Activated naive CD8-positive, alpha-beta T cell treated with anti-CD3 and anti-CD28 coated beads for 36 hours (primary cell): ENCODE measurements around the gene CDKL1. TPM values are rescaled to one million over a fixed set of nuclear protein-coding genes. Genes with fewer than 3 reads are reported as not detected.
A peak's percentile ranks its signal among the peaks of the same experiment; 100 is the strongest.

Experiments
- DNase-seq: peaks from one replicate; pipeline ENCODE4 v3.0.0; 2021
- H3K27ac Mint-ChIP-seq: one replicate; pipeline ENCODE4 v1.8.0; 2022; ENCODE audit warnings: mild to moderate bottlenecking, moderate library complexity, mixed read lengths
- H3K27me3 Mint-ChIP-seq: one replicate; pipeline ENCODE4 v1.8.0; 2022; ENCODE audit warnings: mild to moderate bottlenecking, mixed read lengths
- H3K36me3 Mint-ChIP-seq: one replicate; pipeline ENCODE4 v1.8.0; 2021; ENCODE audit warnings: mild to moderate bottlenecking, mixed read lengths
- H3K4me1 Mint-ChIP-seq: one replicate; pipeline ENCODE4 v1.8.0; 2021; ENCODE audit warnings: mixed read lengths
- H3K4me3 Mint-ChIP-seq: one replicate; pipeline ENCODE4 v1.8.0; 2022; ENCODE audit warnings: mild to moderate bottlenecking, moderate library complexity, mixed read lengths
- H3K9me3 Mint-ChIP-seq: one replicate; pipeline ENCODE4 v1.8.0; 2022; ENCODE audit warnings: mixed read lengths
- total RNA-seq, 2 experiments: library from RNA; stranded (reverse); gene quantifications; one replicate each; pipeline ENCODE4 v1.2.3, GENCODE V29; 2021

The CDKL1 gene
- total RNA-seq, 2 experiments from 2014 or later, result 6.5 to 7.4 TPM

DNA sequence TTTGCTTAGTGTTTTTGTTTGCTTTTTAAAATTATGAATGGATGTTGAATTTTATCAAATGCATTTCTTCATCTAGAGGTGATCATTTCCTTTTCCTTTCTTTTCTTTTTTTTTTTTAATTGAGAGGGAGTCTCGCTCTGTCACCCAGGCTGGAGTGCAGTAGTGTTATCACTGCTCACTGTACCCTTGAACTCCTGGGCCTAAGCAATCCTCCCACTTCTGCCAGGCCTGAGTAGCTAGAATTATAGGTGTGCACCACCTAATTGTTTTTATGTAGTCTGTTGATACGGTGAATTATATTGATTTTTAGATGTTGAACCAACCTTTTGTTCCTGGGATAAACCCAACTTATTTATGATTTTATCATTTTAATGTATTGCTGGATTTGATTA lies 1.5 kb upstream of the CDKL1 start:
- Mint-ChIP-seq H3K27ac (no peak overlapping the region), H3K9me3 (no peaks in the 10 kb centered on the region), H3K27me3 (peaks cover 15% of the 10 kb centered on the region), H3K4me3 (no peak overlapping the region), H3K36me3 (peaks cover 4% of the 10 kb centered on the region), H3K4me1 (peaks cover 18% of the 10 kb centered on the region)
- no peak for DNase-seq

DNA sequence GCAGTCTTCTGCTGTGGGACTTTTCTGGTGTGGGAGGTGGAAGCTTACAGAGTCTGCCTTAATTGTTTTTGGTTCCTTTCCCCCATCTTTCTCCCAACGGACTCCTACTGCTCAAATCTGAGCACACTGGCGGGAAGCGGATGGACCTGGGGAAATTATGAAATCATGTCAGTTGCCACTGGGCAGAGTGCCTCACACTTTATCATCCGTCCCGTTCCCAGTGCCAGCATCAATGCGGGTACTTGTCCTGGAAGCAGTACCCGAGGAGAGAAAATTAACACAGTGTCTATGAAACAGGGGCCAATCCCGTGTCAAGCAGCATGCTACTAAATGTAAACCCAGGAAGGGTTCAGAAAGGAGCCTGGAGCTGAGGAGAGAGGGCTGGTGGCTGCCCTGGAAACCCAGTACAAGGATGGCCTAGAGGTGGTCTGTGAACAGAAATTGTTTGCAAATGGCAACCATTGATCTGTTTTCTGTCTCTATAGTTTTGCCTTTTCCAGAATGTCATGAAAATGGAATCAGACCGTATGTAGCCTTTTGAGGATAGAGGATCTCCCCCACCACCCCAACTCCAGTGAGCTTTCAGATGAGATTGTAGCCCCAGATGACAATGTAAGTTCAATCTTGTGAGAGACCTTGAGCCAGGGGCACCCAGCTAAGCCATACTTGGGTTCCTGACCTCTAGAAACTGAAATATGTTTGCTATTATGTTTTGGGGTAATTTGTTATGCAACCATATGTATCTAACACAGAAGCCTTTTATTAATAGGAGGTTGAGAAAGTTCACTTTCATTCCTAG lies 908 bp upstream of the CDKL1 start:
- peak overlapping the region; percentile 64 for H3K4me3 Mint-ChIP-seq
- H3K27ac Mint-ChIP-seq, result peak overlapping the region; percentile 38
- H3K36me3 Mint-ChIP-seq, result peaks cover 7% of the 10 kb centered on the region

DNA sequence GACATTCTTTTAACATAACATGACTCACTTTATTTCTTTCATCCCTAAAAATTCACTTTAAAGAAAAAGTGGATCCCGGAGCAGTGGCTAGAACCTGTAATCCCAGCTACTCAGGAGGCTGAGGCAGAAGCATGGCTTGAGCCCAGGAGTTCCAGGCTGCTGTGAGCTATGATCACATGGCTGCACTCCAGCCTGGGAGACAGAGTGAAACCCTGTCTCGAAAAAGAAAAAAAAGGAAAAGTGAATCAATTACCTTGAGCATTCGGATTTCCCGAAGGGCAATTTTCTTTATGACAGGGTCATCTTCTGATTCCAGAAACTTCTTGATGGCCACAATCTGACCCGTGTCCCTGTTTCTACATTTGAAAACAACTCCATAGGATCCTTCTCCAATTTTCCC lies 1.2 kb downstream of the CDKL1 start:
- H3K9me3 Mint-ChIP-seq, result no peaks in the 10 kb centered on the region
- peaks cover 10% of the 10 kb centered on the region for H3K36me3 Mint-ChIP-seq
- DNase-seq, result no peak
- H3K4me3 Mint-ChIP-seq, result peak overlapping the region; percentile 83
- peaks cover 15% of the 10 kb centered on the region for H3K27me3 Mint-ChIP-seq
- no peak overlapping the region for H3K27ac Mint-ChIP-seq
- peaks cover 18% of the 10 kb centered on the region for H3K4me1 Mint-ChIP-seq

More for the DNA sequence above, 908 bp upstream of the CDKL1 start:
- no peaks in the 10 kb centered on the region for H3K9me3 Mint-ChIP-seq
- no peak for DNase-seq
- H3K4me1 Mint-ChIP-seq, result peaks cover 18% of the 10 kb centered on the region
- H3K27me3 Mint-ChIP-seq, result peaks cover 15% of the 10 kb centered on the region

DNA sequence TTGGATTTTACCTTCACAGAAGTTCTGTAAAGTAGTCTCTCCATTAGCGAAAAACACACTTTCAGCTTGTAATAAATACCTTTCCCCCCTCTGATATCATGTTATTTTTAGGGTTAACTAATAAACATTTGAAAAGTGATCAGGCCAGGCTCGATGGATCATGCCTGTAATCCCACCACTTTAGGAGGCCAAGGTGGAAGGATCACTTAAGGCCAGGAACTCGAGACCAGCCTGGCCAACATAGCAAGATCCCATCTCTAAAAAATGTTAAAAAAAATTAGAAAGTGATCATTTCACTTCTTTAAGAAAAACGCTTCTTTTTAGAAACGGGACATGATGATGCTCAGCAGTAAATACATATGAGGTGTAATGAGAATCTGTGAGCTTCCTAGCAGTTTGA lies 2.0 kb downstream of the CDKL1 start:
- no peak overlapping the region for H3K27ac Mint-ChIP-seq
- peaks cover 15% of the 10 kb centered on the region for H3K27me3 Mint-ChIP-seq

DNA sequence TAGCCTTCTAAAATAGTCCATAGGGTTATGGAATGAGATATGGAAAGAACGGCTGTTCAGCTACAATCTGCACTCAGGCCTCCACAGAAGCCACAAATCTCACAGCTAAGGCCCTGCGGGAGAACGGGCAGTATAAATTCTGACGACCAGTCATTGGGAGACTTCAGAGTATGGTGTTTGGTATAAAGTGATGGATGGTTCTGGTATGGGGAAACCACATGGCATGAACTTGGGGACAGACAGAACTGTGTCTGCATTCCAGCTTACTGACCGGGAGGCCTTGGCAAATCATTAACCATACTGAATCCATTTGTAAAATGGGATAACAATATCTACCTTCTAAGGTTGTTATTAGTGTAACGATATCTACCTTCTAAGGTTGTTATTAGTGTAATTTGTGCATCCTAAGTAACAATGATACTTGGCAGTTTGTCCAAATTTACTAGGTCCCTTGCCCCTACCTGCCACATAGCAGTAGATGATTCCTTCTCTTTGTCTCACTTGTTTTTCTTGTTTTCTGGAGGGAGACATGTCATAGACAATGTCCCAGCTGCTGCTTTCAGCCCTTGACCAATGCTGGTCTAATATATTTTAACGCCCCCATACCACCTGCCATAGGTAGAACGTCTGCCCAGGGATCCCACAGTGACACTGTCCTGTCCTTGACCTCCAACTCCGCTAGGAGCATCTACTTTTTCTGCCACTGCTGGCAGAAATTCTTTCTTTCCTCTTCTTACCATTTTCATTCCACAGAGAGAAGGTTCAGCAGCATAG lies 6.8 kb downstream of the CDKL1 start:
- Mint-ChIP-seq H3K27ac (no peak overlapping the region), H3K4me3 (no peak overlapping the region), H3K4me1 (no peaks in the 10 kb centered on the region), H3K27me3 (no peaks in the 10 kb centered on the region), H3K9me3 (no peaks in the 10 kb centered on the region), H3K36me3 (peaks cover 6% of the 10 kb centered on the region)
- DNase-seq, result no peak

More for the DNA sequence above, 2.0 kb downstream of the CDKL1 start:
- DNase-seq, result no peak
- peaks cover 18% of the 10 kb centered on the region for H3K4me1 Mint-ChIP-seq
- no peak overlapping the region for H3K4me3 Mint-ChIP-seq
- peaks cover 10% of the 10 kb centered on the region for H3K36me3 Mint-ChIP-seq
- no peaks in the 10 kb centered on the region for H3K9me3 Mint-ChIP-seq

DNA sequence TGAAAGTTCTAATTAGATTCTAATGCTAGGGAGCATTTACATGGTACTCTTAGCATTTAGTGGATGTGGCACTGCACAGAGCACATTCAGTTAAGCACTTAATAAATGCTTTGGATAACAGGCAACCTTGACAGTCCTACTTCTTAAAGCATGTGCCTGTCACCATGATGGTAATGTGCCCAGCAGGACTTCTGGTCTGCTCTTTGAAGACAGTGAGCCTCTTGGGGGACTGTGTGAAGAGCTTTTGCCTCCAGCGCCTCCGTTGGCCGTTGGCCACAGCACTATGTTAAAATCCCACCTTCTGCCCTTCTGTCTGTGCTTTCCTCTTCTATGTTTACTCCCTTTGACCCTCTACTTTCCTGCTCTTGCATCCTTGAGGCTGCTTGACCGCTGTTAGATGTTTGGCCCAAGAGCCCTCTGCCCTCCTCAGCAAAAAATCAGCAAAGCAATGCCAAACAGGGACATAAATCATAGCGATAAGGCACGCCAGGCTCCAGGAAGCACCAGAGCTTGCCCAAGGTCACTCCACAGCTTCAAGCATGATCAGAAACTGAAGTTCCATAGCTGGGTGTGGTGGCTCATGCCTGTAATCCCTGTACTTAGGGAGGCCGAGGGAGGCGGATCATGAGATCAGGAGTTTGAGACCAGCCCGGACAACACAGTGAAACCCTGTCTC lies 8.3 kb downstream of the CDKL1 start:
- no peaks in the 10 kb centered on the region for H3K9me3 Mint-ChIP-seq

DNA sequence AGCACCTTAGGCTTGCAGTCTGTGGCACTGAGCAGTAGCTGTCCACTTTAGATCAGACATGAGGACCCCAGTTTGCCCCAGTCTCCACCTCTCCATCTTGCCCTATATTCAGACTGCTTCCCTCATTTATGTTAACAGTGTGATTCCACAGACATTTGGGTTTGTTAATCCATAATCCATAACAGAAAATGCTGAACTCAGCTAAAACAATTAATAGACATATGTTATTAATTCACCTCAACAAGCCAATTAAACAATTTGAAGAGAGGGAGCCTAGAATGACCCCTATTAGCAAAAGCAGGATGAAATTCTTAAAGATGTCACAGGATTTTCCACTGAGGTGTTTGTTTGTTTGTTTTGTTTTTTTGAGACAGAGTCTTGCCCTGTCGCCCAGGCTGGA lies 9.1 kb downstream of the CDKL1 start:
- peaks cover 2% of the 10 kb centered on the region for H3K36me3 Mint-ChIP-seq
- H3K27ac Mint-ChIP-seq, result no peak overlapping the region
- no peaks in the 10 kb centered on the region for H3K9me3 Mint-ChIP-seq
- no peak overlapping the region for H3K4me3 Mint-ChIP-seq
- H3K4me1 Mint-ChIP-seq, result no peaks in the 10 kb centered on the region
- DNase-seq, result no peak
- H3K27me3 Mint-ChIP-seq, result no peaks in the 10 kb centered on the region

More for the DNA sequence above, 8.3 kb downstream of the CDKL1 start:
- Mint-ChIP-seq H3K27me3 (no peaks in the 10 kb centered on the region), H3K4me3 (no peak overlapping the region), H3K36me3 (peaks cover 6% of the 10 kb centered on the region), H3K27ac (no peak overlapping the region), H3K4me1 (no peaks in the 10 kb centered on the region)
- DNase-seq, result no peak

DNA sequence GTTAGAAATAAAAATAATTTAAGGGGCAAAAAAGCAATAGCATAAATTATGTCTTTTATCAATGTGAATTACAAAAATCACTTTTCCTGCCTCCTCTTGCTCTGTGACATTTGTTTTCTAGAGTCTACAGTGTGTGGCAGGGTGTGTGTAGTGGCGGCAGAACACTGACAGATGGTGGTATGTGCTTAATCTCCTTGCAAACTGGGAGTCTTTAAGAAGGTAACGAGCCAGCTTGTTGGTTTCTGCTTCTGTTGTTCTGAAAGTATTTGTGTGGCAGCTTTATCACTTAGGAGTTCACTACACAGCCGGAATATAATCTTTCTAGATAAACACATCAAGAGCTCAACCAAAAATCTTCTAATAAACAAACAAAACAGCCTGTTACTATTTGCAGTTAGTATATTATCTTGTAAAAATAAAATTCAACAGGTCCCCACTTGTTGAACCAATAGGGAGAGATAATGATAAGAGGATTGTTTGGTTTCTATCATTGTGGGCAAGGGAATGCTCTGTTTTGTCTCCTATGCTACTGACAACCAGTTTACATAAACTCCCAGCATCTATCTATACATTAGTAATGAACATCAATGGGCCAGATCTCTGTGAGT lies 13.0 kb downstream of the CDKL1 start:
- Mint-ChIP-seq H3K27ac (no peak overlapping the region), H3K27me3 (no peaks in the 10 kb centered on the region), H3K36me3 (no peaks in the 10 kb centered on the region), H3K4me3 (no peak overlapping the region), H3K4me1 (no peaks in the 10 kb centered on the region), H3K9me3 (no peaks in the 10 kb centered on the region)
- no peak for DNase-seq

DNA sequence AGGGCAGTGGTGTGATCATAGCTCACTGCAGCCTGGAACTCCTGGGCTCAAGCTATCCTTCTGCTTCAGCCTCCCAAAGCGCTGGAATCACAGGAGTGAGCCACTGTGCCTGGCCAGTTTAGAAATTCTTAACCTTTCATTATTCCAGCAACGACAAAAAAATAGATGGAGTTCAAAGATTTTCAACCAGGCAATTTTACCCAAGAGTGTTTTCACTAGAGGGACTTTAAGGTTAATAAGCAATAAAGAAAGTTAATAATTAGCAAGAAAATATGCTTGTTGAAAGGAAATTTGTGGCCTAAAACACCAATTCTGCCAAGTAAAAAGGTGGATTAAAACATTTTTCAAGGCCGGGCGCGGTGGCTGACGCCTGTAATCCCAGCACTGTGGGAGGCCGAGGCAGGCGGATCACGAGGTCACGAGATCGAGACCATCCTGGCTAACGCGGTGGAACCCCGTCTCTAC lies 14.8 kb downstream of the CDKL1 start:
- Mint-ChIP-seq H3K4me1 (no peaks in the 10 kb centered on the region), H3K9me3 (no peaks in the 10 kb centered on the region), H3K36me3 (no peaks in the 10 kb centered on the region), H3K27me3 (no peaks in the 10 kb centered on the region), H3K27ac (no peak overlapping the region), H3K4me3 (no peak overlapping the region)
- DNase-seq, result no peak

DNA sequence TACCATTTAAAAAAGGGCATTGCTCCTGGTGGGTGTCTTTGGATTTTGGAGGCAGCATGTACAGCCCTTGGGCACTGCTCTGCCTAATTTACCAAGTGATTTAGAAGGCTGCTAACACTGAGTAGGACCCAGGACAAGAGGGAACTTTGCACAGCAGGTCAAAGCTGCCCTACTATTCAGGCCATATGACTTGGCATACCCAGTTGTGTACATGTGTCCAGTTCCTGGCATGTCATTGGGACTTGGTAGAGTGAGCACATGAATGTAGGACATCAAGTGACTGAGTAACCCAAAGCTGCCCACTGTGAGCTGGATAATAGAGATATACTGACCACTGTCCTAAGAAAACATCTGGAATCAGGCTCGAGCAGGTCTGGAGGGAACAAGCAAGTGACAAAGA lies 15.7 kb downstream of the CDKL1 start:
- H3K27ac Mint-ChIP-seq, result no peak overlapping the region
- H3K9me3 Mint-ChIP-seq, result no peaks in the 10 kb centered on the region
- H3K27me3 Mint-ChIP-seq, result no peaks in the 10 kb centered on the region
- no peaks in the 10 kb centered on the region for H3K4me1 Mint-ChIP-seq
- H3K4me3 Mint-ChIP-seq, result no peak overlapping the region
- H3K36me3 Mint-ChIP-seq, result no peaks in the 10 kb centered on the region
- DNase-seq, result no peak

DNA sequence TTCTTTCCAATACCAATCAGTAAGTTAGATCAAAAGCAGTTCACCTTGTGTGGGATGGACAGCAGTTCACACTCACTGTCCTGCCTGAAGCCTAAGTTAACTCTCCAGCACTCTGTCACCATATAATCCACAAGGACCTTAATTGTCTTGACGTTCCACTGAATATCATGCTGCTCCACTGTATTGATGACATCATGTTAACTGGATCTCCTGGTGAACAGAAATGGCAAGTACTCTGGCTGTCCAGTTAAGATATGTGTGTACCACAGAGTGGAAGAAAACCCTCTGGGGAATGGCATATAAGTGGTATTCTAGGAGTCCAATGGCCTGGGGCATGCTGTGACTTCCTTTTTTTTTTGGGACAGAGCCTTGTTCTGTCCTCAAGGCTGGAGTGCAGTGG lies 16.2 kb downstream of the CDKL1 start:
- DNase-seq, result no peak
- H3K27me3 Mint-ChIP-seq, result no peaks in the 10 kb centered on the region

DNA sequence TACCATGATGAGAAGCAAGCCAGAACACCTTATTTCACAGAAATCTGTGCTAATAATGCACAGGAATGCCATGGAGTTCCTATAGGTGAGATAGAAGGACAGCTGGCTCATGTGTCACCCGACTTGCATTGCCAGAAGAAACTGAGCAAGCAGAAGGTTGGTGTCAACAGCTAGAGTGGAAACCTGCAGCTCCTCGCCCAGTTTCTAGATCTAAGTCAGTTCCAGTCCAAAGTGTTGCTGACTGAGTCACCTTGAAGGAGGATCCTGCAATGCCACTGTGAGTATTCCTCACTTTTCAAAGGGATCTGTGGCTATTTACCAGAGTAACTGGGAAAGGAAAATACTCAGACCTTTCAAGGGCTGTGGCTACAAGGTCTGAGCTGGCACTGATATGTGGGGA lies 17.1 kb downstream of the CDKL1 start:
- Mint-ChIP-seq H3K36me3 (no peaks in the 10 kb centered on the region), H3K9me3 (no peaks in the 10 kb centered on the region), H3K27me3 (no peaks in the 10 kb centered on the region), H3K4me1 (no peaks in the 10 kb centered on the region), H3K4me3 (no peak overlapping the region), H3K27ac (no peak overlapping the region)
- DNase-seq, result no peak

More for the DNA sequence above, 16.2 kb downstream of the CDKL1 start:
- Mint-ChIP-seq H3K4me3 (no peak overlapping the region), H3K9me3 (no peaks in the 10 kb centered on the region), H3K27ac (no peak overlapping the region), H3K36me3 (no peaks in the 10 kb centered on the region), H3K4me1 (no peaks in the 10 kb centered on the region)

DNA sequence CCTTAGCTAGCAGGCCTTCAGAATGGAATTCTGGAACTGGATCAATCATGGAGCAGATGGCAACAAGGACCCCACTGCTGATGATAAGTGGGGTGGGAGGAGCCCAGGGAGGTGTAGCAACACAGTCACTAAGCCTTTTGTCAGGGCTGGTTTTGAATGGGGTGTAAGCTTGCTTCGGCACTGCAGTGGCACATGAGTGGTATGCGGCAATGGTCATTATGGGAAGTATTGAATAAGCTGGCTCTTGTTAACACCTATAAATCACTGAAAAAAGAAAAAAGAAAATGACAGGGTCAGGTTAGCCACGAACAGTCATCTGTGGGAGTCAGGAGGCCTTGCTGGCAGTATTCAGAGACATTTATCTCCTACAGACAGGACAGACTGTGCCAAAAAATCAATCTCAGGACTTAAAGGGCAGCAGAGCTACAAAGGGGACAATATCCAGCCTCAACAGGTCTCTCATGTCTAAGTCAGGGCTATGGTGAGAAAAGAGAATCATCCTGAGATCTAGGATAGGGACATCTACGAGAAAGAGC lies 19.1 kb downstream of the CDKL1 start:
- no peaks in the 10 kb centered on the region for H3K27me3 Mint-ChIP-seq
- peaks cover 3% of the 10 kb centered on the region for H3K4me1 Mint-ChIP-seq
- no peaks in the 10 kb centered on the region for H3K36me3 Mint-ChIP-seq
- H3K27ac Mint-ChIP-seq, result no peak overlapping the region
- no peaks in the 10 kb centered on the region for H3K9me3 Mint-ChIP-seq
- no peak overlapping the region for H3K4me3 Mint-ChIP-seq
- DNase-seq, result no peak

DNA sequence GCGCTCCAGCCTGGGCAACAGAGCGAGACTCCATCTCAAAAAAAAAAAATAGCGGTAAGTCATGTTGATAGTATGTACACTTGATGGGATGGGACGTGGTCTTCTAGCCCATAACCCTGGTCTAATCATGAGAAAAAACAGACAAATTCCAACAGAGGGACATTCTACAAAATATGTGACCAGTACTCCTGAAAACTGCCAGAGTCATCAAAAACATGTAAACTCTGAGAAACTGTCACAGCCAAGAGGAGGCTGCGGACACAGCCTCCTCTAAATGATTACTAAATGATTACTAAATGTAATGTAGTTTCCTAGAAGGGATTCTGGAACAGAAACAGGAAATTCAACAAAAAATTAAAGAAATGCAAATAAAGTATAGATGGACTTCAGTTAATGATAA lies 20.9 kb downstream of the CDKL1 start:
- Mint-ChIP-seq H3K27ac (no peak overlapping the region), H3K4me1 (peaks cover 3% of the 10 kb centered on the region), H3K9me3 (no peaks in the 10 kb centered on the region), H3K36me3 (no peaks in the 10 kb centered on the region), H3K27me3 (no peaks in the 10 kb centered on the region), H3K4me3 (no peak overlapping the region)
- DNase-seq, result no peak

DNA sequence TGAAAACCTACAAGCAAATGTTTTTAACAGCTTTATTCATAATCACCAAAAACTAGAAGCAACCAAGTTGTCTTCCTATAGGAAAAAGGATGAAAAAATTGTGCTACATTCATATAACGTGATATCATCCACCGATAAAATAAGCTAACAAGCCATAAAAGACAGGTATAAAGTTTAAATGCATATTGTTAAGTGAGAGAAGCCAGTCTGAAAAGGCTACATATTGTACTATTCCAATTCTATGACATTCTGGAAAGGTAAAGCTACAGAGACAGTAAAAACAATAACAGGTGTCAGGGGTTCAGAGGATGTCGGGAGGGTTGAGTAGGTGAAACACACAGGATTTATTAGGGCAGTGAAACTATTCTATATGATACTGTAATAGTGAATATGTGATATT lies 22.7 kb downstream of the CDKL1 start:
- Mint-ChIP-seq H3K4me3 (no peak overlapping the region), H3K4me1 (peaks cover 3% of the 10 kb centered on the region), H3K36me3 (no peaks in the 10 kb centered on the region), H3K27me3 (no peaks in the 10 kb centered on the region), H3K27ac (no peak overlapping the region), H3K9me3 (no peaks in the 10 kb centered on the region)
- no peak for DNase-seq
